ENCODE results near the gene SEC62.

- no peak for TF ChIP-seq CTCF (IDR thresholded peaks at IDR 0.05; ENCODE audit: poor library complexity, severe bottlenecking)
- no peak for TF ChIP-seq POLR2AphosphoS5 (IDR thresholded peaks at IDR 0.05)
- no peak for TF ChIP-seq EP300 (conservative IDR thresholded peaks at IDR 0.05; ENCODE audit: poor library complexity, severe bottlenecking)
- no peak for TF ChIP-seq EZH2 (IDR thresholded peaks at IDR 0.05; ENCODE audit: borderline replicate concordance, insufficient read depth, low read length, poor library complexity, severe bottlenecking)
- TF ChIP-seq REST (IDR thresholded peaks at IDR 0.05; ENCODE audit: borderline replicate concordance): no peak
- TF ChIP-seq RAD21 (conservative IDR thresholded peaks at IDR 0.05): no peak
Measured at GRCh38 chr3:169939751-169940150, 26.9 kb upstream of the SEC62 start.

All from neural cell (in vitro differentiated cells).